Activated naive CD4-positive, alpha-beta T cell treated with anti-CD3 and anti-CD28 coated beads, Interleukin-2, amount 50 U/mL, for 16 hours (primary cell): ENCODE results near the gene ZNF473.

ENCODE experiments used
- DNase-seq: peaks from one replicate; pipeline ENCODE4 v3.0.0-alpha.2; 2020

Gene ZNF473

DNA sequence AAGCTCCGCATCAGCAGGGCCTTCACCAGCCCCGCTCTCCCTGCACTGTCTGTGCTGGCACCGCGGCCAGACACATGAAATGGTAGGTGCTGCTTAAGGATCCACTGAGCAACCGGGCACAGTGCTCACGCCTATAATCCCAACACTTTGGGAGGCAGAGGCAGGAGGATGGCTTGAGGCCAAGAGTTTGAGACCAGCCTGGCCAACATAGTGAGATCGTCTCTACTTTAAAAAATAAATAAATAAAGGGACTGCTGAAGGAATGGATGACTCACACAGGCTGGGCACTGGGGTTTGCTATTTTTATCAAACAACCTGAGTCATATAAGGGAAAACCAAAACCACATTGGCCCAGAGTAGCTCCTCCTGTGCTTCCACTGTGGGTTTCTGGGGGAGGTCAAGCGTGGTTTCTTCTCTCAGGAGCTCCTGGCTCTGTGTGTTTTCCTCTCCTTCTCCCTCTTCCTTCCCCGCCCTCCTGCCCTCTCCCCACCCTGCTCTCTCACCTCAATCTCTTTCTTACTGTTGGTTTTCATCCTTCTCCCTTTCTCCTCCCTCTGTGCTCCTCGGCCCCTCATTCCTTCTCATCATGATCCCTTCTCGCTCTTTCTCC lies 21.9 kb upstream of the ZNF473 start:
- no peak for DNase-seq

DNA sequence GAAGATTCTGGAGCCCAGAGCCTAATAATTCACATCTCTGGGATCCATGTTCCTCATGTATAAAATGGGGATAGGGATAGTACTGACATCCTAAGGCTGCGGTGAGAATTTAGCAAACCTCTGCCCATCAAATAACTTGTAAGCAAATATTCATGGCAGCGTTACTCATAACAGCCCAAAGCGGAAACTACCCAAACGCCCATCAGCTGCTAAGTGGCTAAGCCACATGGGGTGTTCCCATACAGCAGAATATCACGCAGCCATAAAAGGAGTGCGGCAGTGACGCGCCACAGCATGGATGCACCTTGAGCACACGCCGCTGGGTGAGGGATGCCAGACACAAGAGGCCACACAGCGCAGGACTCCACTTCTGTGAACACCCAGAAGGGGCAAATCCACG lies 20.4 kb upstream of the ZNF473 start:
- DNase-seq, result no peak

DNA sequence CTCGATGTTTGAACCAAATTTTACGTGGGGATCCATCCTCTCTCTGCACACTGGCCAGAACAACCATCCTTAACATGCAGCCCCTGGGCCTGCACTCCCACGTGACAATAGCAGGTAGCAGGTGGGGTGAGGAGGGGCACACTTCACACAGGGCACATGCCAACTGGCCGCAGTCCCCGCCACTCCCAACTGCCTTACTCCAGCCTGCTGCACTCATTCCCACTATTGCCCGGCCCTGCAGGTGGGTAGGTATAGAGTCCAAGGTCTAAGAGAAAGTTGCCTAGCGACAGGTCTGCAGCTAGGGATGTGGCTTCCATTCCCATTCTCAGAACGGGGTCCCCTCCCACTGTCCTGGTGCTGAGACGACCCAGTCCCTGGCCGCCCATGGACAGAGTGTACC lies 18.6 kb upstream of the ZNF473 start:
- DNase-seq, result no peak

DNA sequence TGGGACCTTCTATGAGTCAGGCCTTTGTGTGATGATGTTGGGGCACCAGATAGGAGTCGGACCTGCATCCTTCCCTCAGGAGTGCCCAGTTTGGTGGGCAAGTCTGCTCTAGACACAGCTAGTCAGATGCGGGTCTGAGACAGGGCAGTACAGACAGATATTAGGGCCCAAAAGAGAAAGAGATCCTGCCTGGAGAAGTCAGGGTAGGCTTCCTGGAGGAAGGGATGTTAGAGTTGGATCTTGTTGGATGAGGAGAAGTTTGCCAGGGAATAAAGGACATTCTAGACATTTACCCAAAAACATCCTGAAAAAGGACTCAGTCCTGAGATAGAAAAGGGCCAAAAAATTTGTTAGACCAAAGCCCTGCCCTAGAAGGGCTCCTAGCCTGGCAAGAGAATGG lies 17.9 kb upstream of the ZNF473 start:
- DNase-seq, result no peak

DNA sequence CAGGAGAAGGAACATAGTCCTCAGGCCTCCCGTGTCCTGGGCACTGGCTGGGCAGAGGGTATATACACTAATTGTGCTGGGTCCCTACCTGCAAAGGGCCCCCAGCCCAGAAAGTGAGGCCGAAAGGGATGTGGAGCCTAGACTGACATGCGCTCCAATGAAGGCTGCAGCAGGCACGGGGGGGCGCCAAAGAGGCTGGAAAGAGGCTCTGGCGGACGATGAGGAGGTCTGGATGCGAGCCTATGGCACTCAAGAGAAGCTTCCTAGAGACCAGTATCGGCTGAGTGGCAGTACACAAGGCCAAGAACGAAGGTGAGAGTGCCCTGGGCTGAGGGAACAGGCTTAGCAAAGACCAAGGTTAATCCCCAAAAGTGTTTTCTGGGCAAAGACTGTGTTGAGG lies 17.3 kb upstream of the ZNF473 start:
- no peak for DNase-seq

DNA sequence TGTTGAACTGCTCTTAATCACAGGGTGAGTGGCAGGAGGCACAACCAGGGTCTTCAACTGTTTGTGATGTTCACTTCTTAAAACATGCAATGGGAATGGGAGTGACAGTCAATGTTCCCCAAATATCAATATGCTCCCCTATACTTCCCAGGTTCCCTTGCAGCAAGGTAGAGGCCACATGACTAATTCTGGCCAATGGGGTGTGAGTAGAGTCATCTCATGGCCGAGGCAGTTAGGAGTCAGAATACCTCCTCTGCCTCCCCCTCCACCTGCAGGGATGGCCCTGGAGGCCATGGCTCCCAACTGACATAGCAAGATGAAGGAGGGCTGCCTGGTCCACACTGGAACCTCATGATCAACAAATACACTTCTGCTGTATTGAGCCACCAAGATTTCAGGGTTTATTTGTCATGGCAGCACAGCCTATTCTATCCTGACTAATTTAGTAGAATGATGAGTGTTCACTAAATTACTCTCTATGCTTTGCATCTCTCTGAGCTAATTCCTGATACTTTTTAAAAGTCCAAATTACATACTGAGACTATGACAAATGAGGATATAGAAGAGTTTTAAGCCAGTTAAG lies 9.5 kb upstream of the ZNF473 start:
- DNase-seq, result no peak

DNA sequence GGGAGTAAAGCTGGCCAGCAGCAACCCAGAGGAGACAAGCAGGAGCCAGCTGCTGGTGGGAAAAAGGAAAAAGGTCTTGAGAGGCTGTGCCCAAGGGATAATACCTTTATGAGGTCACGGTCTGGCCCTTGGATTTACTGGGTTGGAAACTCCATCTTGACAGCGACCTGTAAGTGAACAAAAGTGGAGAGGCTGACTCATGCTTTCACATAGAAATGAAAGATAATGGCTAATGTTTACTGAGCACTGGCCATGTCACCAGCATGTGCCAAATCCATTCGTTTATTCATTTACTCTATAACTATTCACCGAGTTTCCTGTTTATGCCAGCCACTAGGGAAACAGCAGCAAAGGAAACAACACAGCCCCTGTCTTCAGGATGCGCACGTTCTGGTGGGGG lies 5.3 kb upstream of the ZNF473 start:
- DNase-seq, result no peak

DNA sequence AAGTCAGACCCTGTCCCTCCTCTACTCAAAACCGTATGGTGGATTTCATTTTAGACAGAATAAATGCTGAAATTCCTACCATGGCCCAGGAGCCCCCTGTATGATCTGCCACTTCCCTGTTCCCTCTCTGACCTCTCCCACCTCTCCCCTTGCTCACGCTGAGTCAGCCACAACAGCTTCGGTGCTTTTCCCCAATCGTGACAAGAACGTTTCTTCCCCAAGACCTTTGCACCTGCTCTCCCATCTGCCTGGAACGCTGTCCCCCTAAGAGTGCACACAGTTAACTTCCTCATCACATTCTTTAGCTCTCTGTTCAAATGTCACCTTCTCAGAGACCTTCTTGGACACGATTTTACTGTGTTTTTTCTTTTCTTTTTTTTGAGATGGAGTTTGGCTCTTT lies 3.0 kb upstream of the ZNF473 start:
- no peak for DNase-seq

DNA sequence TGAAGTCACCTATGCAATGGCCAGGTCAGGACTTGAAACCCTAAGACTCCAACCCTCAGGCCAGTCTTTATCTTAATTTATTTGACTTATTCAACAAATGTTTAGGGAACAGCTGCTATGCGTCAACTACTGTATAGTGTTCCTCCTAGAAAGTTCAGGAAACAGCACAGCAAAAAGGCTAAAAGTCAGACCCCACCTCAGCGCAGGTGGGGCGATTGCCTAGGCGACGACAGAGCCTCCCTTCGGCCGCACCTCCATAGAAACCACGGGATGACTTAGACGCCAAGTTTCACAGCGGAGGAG lies 1.1 kb upstream of the ZNF473 start:
- DNase-seq, result no peak

DNA sequence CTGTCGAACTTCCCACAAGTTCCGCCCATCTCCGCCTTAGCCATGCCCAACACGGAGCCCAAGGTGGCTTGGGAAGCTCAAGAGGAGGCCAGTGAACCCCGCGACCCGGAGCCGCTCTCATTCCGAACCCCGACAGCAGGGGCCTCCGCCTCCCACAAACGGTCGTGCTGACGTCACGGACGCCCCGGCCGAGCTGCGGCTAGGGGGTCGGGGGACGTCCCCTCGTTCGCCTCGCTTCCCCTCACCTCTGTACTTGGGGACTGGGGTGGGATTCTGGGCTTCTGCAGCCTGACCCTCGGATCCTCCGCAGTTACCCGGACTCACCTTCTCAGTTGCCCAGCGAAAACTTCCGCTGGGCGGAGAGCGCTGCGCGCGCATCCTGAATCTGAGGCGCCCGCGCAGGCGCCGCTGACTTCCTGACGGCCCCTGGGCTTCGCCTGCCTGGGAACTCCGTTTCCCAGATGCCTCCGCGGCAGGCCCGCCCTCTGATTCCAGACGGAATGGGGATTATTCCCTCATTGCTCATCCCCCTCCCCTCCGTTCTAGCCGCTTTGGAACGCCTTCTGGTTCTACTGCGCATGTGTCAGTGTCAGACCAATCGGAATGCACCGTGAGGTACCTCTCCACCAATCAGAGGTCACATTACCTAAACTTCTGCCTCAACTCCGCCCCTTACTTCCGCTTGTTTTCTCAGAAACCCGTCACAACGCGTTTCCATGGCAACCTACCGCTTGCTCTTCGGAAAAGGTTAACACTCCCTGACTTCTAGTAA lies 597 bp upstream of the ZNF473 start, which contains the start of gene VRK3:
Gene VRK3 (minus strand): TSS at position 351 of the 772 bp plus-strand sequence. CDS start 9,210 bp downstream, outside the sequence.
- DNase-seq, result peak; percentile 98

DNA sequence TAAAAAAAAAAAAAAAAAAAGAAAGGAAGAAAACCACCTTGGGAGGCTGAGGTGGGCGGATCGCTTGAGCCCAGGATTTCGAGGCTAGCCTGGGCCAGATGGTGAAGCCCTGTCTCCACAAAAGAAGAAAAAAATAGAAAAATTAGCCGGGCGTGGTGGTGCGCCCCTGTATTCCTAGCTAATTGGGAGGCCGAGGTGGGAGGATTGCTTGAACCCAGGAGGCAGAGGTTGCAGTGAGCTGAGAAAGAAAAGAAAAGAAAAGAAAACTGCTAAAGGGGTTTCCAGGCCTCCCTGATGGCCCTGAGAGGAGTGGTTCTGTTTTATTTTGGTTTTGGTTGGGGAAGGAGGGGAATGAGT lies 723 bp downstream of the ZNF473 start:
- DNase-seq, result no peak

DNA sequence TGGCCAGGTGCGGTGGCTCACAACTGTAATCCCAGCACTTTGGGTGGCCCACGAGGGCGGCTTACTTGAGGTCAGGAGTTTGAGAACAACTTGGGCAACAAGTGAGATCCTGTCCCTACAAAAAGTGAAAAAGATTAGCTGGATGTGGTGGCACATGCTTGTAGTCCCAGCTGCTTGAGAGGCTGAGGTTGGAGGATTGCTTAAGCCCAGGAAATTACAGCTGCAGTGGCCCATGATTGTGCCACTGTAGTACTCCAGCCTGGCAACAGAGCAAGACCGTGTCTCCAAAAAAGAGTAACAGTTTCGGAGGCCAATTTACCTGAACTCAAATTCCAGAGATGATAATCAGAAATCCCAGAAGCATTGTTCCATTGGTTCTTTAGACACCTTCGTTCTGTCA lies 4.4 kb downstream of the ZNF473 start:
- DNase-seq, result no peak

DNA sequence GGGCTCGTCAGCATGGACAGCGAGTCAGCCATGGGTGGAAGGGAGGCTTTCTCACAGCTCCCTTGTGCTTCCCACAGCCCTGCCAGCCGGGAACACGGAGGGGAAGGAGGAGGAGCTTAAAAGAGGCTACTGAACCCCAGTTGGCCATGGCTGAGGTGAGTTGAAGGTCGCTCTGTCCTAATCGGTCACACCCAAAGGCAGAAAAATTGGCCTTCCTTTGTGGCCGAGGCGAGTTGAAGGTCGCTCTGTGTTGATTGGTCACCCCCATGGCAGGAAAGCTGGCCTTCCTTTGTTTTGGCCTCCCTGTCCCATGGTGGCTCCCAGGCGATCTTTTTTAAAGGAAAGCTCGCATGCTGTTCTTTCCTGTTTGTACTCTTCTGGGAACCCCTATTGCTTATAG lies 5.1 kb downstream of the ZNF473 start:
- DNase-seq, result no peak

DNA sequence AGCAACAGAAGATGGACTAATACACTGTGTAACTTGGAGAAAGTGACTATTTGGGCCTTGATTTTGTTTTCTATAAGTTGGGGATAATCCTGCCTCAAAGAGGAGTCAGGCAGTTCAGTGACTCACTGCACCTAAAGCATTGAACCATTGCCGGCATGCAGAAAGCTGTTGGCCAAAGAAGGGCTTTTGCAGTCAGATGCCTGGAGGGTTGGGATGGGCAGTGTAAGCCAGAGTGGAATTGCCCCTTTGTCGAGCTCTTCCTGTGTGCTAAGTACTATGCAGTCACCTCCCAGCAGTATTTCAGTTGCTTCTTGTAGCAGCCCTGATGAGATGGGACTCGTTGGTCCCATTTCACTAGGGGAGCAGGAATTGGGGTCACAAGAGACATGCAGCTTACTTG lies 11.1 kb downstream of the ZNF473 start:
- DNase-seq, result no peak

DNA sequence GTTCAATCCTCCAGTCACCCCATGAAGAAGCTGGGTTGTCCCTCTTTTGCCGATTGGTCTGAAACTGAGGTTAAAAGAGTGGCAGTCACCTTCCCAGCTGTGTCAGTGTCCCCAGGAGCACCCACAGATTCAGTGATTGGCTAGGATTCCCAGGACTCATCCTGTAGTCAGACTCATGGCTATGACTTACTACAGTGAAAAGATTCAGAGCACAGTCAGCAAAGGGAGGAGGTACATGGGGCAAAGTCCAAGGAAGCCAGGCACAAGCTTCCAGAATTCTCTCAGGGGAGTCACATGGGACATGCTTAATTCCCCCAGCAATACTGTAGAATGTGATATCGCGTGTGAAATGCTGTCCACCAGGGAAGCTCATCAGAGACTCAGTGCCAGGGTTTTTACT lies 14.2 kb downstream of the ZNF473 start:
- DNase-seq, result no peak

DNA sequence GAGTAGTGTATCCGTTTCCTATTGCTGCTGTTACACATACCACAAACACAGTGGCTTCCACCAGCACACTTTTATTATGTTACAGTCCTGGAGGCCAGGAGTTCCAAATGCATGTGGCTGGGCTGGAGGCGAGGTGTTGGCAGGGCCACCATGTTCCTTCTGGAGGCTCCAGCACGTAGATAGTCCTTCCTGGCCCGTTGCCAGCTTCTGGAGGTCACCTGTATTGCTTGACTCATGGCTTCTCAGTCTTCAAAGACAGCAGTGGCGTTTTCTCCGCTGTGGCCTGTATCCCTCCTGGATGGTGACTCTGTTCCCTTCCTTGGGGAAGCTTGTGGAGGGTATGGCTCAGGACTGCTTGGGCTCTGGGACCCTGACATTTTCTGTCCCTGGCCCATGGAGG lies 15.2 kb downstream of the ZNF473 start:
- DNase-seq, result no peak

DNA sequence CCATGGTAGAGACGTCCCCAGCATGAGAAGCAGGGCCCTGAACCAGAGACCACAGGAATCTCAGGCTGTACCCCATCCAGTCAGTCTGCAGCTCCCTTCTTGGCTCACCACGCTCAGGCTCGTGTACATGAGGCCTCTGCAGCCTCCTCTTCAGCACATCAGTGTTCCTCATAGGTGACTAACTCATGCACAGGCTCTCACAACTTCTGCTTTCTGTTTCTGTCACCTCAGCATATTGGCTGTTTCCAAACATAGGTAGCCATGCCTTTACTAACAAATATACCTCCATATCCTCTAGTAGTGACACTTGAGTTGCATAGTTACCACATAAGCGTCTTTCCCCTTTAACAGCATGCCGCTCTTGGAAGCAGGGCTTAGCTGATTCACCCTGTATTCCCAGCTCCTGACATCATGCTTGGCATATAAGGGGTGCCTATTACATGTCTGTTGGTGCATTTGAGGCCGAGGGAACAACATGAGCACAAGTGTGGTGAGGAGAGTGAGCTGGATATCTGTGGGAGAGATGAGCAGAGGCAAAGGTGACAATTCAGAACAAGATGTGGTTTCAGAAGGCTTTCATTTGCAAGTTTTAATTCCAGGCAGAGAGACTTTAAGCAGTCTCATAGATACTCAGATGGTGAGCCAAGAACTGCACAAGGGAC lies 16.7 kb downstream of the ZNF473 start:
- DNase-seq, result no peak

DNA sequence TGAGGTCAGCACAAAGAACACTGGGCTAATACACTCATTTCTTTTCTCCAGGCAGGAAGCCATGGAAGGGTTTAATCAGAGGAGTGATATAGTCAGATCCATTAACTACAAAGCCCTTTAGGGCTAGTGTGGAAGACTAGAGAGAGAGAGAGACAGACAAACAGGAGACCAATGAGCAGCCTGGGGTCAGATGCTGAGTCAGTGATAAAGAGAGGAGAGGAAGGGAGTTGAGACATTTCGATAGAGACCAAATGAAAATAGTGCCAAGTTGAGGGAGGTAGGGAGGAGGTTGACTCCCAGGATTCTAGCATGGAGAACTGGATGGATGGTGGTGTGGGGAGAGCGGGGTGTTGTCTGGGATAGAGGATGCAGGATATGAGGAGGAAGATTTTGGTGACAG lies 18.2 kb downstream of the ZNF473 start:
- DNase-seq, result no peak

DNA sequence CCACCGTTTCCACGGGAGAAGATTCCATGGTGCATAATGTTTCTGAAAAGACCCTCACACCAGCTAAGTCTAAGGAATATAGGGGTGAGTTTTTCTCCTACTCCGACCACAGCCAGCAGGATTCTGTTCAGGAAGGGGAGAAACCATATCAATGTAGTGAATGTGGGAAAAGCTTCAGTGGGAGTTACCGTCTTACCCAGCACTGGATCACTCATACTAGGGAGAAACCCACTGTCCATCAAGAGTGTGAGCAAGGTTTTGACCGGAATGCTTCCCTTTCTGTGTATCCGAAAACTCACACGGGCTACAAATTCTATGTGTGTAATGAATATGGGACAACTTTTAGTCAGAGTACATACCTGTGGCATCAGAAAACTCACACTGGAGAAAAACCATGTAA lies 19.1 kb downstream of the ZNF473 start:
- no peak for DNase-seq

DNA sequence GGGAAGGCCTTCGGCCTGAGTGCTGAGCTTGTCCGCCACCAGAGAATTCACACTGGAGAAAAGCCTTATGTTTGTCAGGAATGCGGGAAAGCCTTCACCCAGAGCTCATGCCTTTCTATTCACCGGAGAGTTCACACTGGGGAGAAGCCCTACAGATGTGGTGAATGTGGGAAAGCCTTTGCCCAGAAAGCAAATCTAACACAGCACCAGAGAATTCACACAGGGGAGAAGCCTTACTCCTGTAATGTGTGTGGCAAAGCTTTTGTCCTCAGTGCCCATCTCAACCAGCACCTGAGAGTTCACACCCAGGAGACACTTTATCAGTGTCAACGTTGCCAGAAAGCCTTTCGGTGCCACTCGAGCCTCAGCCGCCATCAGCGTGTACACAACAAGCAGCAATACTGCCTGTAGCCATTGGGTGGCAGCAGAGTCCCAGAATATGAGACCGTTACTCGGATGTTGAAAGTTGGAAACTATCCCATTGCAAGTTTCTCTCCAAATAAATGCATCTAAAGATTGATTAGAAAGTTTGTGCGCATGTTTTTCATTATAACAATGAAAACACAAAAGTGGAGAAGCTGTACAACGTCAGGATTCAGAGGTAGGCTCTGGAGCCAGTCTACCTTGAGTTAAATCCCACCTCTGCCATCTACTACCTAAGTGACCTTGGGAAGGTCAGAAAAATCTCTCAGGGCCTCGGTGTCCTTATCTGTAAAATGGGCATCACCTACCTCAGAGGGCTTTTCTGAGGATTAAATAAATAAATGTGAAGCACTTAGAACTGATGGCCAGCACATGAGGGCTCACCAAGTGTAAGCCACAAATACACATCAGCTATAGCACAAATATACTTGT lies 21.1 kb downstream of the ZNF473 start:
- DNase-seq, result peak; percentile 63

DNA sequence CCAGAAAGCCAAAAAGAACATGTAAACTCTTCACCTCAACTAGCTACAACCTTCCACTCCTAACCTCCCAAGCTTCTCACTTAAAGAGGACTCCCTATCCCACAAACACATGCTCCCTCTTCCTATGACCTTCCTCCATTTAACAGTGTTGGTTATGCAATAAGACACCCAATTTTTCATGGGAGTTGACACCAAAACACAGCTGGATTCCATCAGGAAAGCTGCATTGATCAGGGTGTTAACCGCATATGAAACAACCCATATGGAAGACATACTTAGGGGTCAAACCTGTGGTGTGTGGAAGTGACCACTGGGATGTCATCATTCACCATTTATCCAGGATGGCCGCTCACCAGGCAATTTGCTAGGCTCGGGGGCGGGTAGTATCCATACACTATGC lies 21.9 kb downstream of the ZNF473 start:
- DNase-seq, result no peak

DNA sequence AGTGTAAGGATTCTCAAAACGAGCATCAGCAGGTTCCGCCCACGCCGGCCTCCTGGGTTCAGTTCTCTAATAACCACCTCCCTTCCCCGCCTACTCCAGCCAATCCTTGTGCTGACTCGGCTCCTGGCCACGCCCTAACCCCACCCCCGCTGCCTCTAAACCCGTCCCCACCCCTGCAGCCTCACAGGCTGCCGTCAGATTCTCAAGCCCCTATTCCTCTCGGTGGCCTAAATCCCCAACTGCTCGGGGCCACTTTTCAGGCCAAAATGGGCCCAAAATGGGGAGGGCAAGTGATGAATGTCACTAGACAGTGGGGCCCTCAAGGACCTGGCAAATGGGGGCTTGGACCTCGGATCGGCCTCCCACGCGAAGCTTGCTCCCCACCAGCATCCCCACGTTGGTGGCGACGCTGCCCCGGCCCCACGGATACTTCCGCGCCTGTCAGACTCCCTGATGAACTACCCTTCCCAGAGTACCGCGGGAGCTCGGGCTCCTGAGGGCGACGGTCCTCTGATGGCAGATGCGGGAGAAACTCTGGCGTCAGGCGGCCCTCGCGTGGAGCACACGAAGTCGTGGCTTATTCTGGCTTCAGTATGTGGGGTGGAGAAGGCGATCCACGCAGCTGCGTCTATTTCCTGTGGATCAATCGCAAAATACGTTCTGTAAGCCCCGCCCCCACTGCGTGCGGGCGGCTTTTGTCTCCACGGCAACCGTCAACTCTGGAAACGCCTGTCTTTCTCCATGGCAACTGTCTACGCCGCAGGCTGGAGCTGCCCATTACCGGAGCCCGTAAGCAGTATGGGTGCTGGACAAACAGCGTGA lies 24.8 kb downstream of the ZNF473 start:
- DNase-seq, result peak; percentile 84
